WTC11 (cell line): ENCODE measurements around the gene FAM107B. TPM values are rescaled to one million over a fixed set of nuclear protein-coding genes. Genes with fewer than 3 reads are reported as not detected.

ENCODE experiments used
- ATAC-seq: fragments of 200-7000 bp; cut with Tn5 transposase; 2 replicates; pipeline ENCODE4 v1.10.0; 2021; ENCODE audit warnings: mild to moderate bottlenecking, moderate library complexity
- CTCF ChIA-PET: fragments of 300-600 bp; sonication (Branson Sonifier 250); formaldehyde crosslinking; loops from one replicate; lab custom pipeline; 2021; ENCODE audit warnings: antibody characterized with exemption; lab: Charles Lee
- POLR2A ChIA-PET: fragments of 350-600 bp; sonication (Branson Sonifier 250); formaldehyde crosslinking; loops from one replicate; lab custom pipeline; 2021; ENCODE audit warnings: antibody characterized with exemption; lab: Charles Lee
- DNase-seq: peaks from one replicate; pipeline ENCODE4 v3.0.0; 2021; ENCODE audit warnings: low spot score
- H3K27ac Mint-ChIP-seq: 2 replicates; pipeline ENCODE4 v1.8.0; 2021; ENCODE audit warnings: mixed read lengths
- H3K27me3 Mint-ChIP-seq: 2 replicates; pipeline ENCODE4 v1.8.0; 2021; ENCODE audit warnings: low read depth, mild to moderate bottlenecking, moderate library complexity, mixed read lengths
- H3K36me3 Mint-ChIP-seq: 2 replicates; pipeline ENCODE4 v1.8.0; 2021; ENCODE audit warnings: mixed read lengths
- H3K4me1 Mint-ChIP-seq: 2 replicates; pipeline ENCODE4 v1.8.0; 2022; ENCODE audit warnings: mixed read lengths
- H3K4me3 Mint-ChIP-seq: 2 replicates; pipeline ENCODE4 v1.8.0; 2021; ENCODE audit warnings: mild to moderate bottlenecking, moderate library complexity, mixed read lengths
- H3K9me3 Mint-ChIP-seq: 2 replicates; pipeline ENCODE4 v1.8.0; 2021; ENCODE audit warnings: mixed read lengths
- GTF2I ChIP-seq: fragments of 250-450 bp; sonication (Bioruptor Pico); conservative IDR thresholded peaks from 2 replicates; pipeline ENCODE4 v1.4.0; 2021; ENCODE audit warnings: mild to moderate bottlenecking
- NR2C2 ChIP-seq: sonication (generic); formaldehyde crosslinking; IDR thresholded peaks from 2 replicates; pipeline ENCODE4 v1.8.0; 2022; ENCODE audit warnings: mild to moderate bottlenecking, missing genetic modification reagents
- SMAD3 ChIP-seq: sonication (generic); formaldehyde crosslinking; IDR thresholded peaks from 2 replicates; pipeline ENCODE4 v1.8.0; 2022; ENCODE audit warnings: missing genetic modification reagents, mild to moderate bottlenecking, borderline replicate concordance
- total RNA-seq: library from RNA; stranded (reverse); gene quantifications from 3 replicates; pipeline ENCODE4 v1.2.3, GENCODE V29; 2021
- TF ChIP-seq, protein P1 (sequence below): sonication (generic); formaldehyde crosslinking; IDR thresholded peaks from 2 replicates; pipeline ENCODE4 v1.8.0; 2023; ENCODE audit warnings: missing genetic modification reagents, mild to moderate bottlenecking, borderline replicate concordance
- TF ChIP-seq, protein P2 (sequence below): fragments of 250-450 bp; sonication (Bioruptor Pico); conservative IDR thresholded peaks from 2 replicates; pipeline ENCODE4 v1.9.0; 2021; ENCODE audit warnings: mild to moderate bottlenecking
- TF ChIP-seq, protein P3 (sequence below): sonication (generic); formaldehyde crosslinking; IDR thresholded peaks from 2 replicates; pipeline ENCODE4 v1.8.1; 2023; ENCODE audit warnings: mild to moderate bottlenecking, missing genetic modification reagents
- TF ChIP-seq, protein P4 (sequence below): sonication (generic); formaldehyde crosslinking; IDR thresholded peaks from 2 replicates; pipeline ENCODE4 v1.8.1; 2022; ENCODE audit warnings: mild to moderate bottlenecking, moderate library complexity, missing genetic modification reagents
- TF ChIP-seq, protein P5 (sequence below): fragments of 200-600 bp; IDR thresholded peaks from 2 replicates; pipeline ENCODE4 v1.8.0; 2022; ENCODE audit warnings: antibody characterized with exemption

FAM107B gene
- total RNA-seq, 1 experiment from 2014 or later, result 22.4 TPM

DNA sequence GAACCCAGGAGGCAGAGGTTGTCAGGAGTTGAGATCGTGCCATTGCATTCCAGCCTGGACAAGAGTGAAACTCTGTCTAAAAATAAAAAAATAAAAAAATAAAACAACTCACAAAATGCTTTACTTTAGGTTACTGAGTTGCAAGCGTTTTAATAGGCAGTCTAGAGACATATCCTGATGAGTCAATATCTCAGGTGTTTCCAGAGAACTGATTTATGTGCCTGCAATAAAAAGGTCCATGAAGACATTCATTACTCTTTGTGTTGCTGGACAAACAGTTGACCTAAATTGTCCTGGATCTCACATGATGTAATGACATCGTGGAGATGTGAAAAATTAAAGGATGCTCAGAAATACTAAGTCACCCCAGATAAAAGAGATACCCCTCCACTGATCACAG lies 31.6 kb upstream of the FAM107B start (continued):
- TF ChIP-seq, protein P1, sequence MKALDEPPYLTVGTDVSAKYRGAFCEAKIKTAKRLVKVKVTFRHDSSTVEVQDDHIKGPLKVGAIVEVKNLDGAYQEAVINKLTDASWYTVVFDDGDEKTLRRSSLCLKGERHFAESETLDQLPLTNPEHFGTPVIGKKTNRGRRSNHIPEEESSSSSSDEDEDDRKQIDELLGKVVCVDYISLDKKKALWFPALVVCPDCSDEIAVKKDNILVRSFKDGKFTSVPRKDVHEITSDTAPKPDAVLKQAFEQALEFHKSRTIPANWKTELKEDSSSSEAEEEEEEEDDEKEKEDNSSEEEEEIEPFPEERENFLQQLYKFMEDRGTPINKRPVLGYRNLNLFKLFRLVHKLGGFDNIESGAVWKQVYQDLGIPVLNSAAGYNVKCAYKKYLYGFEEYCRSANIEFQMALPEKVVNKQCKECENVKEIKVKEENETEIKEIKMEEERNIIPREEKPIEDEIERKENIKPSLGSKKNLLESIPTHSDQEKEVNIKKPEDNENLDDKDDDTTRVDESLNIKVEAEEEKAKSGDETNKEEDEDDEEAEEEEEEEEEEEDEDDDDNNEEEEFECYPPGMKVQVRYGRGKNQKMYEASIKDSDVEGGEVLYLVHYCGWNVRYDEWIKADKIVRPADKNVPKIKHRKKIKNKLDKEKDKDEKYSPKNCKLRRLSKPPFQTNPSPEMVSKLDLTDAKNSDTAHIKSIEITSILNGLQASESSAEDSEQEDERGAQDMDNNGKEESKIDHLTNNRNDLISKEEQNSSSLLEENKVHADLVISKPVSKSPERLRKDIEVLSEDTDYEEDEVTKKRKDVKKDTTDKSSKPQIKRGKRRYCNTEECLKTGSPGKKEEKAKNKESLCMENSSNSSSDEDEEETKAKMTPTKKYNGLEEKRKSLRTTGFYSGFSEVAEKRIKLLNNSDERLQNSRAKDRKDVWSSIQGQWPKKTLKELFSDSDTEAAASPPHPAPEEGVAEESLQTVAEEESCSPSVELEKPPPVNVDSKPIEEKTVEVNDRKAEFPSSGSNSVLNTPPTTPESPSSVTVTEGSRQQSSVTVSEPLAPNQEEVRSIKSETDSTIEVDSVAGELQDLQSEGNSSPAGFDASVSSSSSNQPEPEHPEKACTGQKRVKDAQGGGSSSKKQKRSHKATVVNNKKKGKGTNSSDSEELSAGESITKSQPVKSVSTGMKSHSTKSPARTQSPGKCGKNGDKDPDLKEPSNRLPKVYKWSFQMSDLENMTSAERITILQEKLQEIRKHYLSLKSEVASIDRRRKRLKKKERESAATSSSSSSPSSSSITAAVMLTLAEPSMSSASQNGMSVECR (CRISPR knock-in tag), result no peak
- no peak for TF ChIP-seq GTF2I (CRISPR knock-in tag)
- no peak for TF ChIP-seq SMAD3 (CRISPR knock-in tag)
- TF ChIP-seq, protein P2, sequence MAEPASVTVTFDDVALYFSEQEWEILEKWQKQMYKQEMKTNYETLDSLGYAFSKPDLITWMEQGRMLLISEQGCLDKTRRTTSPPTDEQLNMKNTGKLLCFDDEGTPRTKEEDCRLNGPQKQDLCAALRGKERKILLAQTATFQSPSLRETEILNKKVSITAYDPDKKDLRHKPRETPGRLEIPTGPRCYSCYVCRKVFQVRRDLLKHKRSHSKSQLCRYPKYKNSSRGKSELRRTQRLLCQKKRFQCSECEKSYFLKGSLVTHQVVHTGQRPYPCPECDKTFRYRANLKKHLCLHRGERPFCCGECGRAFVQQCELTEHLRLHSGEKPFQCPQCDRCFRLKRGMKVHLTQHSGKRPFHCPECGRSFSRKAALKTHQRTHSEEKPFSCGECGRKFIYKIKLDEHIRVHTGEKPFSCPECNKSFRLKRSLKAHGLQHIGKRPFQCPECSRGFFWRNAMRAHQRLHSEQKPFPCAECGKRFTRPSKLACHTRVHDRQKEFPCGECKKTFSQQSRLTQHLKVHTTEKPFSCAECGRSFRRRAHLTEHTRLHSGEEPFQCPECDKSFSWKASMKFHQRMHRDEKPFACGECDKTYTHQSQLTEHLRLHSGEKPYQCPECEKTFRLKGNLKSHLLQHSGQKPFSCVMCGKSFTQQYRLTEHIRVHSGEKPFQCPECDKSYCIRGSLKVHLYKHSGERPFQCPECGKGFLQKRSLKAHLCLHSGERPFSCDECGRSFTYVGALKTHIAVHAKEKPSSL (CRISPR knock-in tag), result no peak
- TF ChIP-seq, protein P3, sequence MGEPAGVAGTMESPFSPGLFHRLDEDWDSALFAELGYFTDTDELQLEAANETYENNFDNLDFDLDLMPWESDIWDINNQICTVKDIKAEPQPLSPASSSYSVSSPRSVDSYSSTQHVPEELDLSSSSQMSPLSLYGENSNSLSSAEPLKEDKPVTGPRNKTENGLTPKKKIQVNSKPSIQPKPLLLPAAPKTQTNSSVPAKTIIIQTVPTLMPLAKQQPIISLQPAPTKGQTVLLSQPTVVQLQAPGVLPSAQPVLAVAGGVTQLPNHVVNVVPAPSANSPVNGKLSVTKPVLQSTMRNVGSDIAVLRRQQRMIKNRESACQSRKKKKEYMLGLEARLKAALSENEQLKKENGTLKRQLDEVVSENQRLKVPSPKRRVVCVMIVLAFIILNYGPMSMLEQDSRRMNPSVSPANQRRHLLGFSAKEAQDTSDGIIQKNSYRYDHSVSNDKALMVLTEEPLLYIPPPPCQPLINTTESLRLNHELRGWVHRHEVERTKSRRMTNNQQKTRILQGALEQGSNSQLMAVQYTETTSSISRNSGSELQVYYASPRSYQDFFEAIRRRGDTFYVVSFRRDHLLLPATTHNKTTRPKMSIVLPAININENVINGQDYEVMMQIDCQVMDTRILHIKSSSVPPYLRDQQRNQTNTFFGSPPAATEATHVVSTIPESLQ, result no peak
- TF ChIP-seq, protein P4, sequence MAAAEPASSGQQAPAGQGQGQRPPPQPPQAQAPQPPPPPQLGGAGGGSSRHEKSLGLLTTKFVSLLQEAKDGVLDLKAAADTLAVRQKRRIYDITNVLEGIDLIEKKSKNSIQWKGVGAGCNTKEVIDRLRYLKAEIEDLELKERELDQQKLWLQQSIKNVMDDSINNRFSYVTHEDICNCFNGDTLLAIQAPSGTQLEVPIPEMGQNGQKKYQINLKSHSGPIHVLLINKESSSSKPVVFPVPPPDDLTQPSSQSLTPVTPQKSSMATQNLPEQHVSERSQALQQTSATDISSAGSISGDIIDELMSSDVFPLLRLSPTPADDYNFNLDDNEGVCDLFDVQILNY (CRISPR knock-in tag), result no peak
- TF ChIP-seq, protein P5, sequence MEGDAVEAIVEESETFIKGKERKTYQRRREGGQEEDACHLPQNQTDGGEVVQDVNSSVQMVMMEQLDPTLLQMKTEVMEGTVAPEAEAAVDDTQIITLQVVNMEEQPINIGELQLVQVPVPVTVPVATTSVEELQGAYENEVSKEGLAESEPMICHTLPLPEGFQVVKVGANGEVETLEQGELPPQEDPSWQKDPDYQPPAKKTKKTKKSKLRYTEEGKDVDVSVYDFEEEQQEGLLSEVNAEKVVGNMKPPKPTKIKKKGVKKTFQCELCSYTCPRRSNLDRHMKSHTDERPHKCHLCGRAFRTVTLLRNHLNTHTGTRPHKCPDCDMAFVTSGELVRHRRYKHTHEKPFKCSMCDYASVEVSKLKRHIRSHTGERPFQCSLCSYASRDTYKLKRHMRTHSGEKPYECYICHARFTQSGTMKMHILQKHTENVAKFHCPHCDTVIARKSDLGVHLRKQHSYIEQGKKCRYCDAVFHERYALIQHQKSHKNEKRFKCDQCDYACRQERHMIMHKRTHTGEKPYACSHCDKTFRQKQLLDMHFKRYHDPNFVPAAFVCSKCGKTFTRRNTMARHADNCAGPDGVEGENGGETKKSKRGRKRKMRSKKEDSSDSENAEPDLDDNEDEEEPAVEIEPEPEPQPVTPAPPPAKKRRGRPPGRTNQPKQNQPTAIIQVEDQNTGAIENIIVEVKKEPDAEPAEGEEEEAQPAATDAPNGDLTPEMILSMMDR, result no peak
- no peak for TF ChIP-seq NR2C2 (CRISPR knock-in tag)

DNA sequence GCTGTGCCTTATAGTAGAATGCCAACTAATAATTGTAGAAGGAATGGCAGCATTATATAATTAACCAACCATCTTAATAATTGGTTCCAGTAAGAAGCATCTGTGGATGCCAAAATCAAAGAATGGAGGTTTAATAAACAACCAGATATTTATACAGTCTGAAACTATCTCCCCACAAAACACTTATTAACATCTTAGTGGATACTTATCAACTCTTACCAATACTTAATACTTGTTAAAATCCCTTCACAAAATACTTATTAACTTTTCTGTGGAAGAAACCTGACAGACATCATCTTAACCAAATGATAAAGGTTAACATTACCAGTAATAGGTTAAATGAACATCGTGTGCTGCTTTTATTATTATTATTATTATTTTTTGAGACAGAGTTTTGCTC lies 29.1 kb upstream of the FAM107B start:
- no peak overlapping the region for H3K27ac Mint-ChIP-seq
- no peak for ATAC-seq
- TF ChIP-seq, protein P1 (CRISPR knock-in tag), result no peak
- TF ChIP-seq, all 79 proteins: peak for 0
- 0 out of 2 replicates have a peak, but pooled peaks cover 4% of the 10 kb centered on the region for H3K9me3 Mint-ChIP-seq
- ChIA-PET CTCF (no interaction called here), POLR2A (no interaction called here)
- H3K4me3 Mint-ChIP-seq, result no peak overlapping the region
- no peaks in the 10 kb centered on the region for H3K27me3 Mint-ChIP-seq
- H3K36me3 Mint-ChIP-seq, result no peaks in the 10 kb centered on the region
- H3K4me1 Mint-ChIP-seq, result no peaks in the 10 kb centered on the region
- DNase-seq, result no peak
